SK-N-SH (cell line): ENCODE data around the gene SRSF2. TPM values are rescaled to one million over a fixed set of nuclear protein-coding genes. Genes with fewer than 3 reads are reported as not detected.
A peak's percentile ranks its signal among the peaks of the same experiment; 100 is the strongest.

ENCODE experiments used
- CTCF ChIA-PET: fragments of 300-600, 350-600 bp; formaldehyde crosslinking; extraction: SDS; loops from one replicate; lab custom pipeline; 2021; lab: Yijun Ruan, JAX
- POLR2A ChIA-PET: fragments of 350-600 bp; sonication (Branson Sonifier 250); formaldehyde crosslinking; extraction: SDS; loops from one replicate; lab custom pipeline; 2020; ENCODE audit warnings: antibody characterized with exemption, inconsistent platforms; lab: Yijun Ruan, JAX
- DNase-seq: peaks from one replicate; pipeline ENCODE4 v3.0.0; 2012
- H2AFZ ChIP-seq: fragments of 200-600 bp; sonication (generic); 2 replicates; pipeline ENCODE4 v1.8.1; 2016; ENCODE audit warnings: antibody characterized with exemption, mild to moderate bottlenecking, low read depth
- H3F3A ChIP-seq: fragments of 200-600 bp; sonication (generic); replicated peaks from 2 replicates; pipeline ENCODE3; 2016; ENCODE audit warnings: antibody characterized with exemption, mild to moderate bottlenecking; ENCODE audit not compliant: insufficient read depth
- H3K27ac ChIP-seq, 2 experiments: fragments of 200-500 bp in 1 of 2; fragments of 200-600 bp in 1 of 2; sonication (Bioruptor generic) in 1 of 2; sonication (generic), shearing (Covaris generic) in 1 of 2; 2 replicates each; pipeline versions ENCODE4 v1.5.1 to v1.6.1; 2014 to 2016; ENCODE audit warnings: low read depth in 2 of 2, inconsistent platforms in 1 of 2, low read length in 1 of 2, mild to moderate bottlenecking in 1 of 2, mixed read lengths in 1 of 2
- H3K27me3 ChIP-seq: fragments of 200-600 bp; sonication (generic), shearing (Covaris generic); 2 replicates; pipeline ENCODE4 v1.6.1; 2016; ENCODE audit warnings: mixed run types; ENCODE audit not compliant: insufficient read depth
- H3K36me3 ChIP-seq, 2 experiments: fragments of 200-500 bp in 1 of 2; fragments of 200-600 bp in 1 of 2; sonication (Bioruptor generic) in 1 of 2; sonication (generic) in 1 of 2; replicated peaks in 1 of 2; 2 replicates each; pipeline versions ENCODE3 to v1.5.1; 2014 to 2016; ENCODE audit warnings: low read length in 1 of 2, mild to moderate bottlenecking in 1 of 2; ENCODE audit not compliant: insufficient read depth in 2 of 2, control insufficient read depth in 1 of 2
- H3K4me1 ChIP-seq, 2 experiments: fragments of 200-500 bp in 1 of 2; fragments of 200-600 bp in 1 of 2; sonication (Bioruptor generic) in 1 of 2; sonication (generic), shearing (Covaris generic) in 1 of 2; 2 replicates each; pipeline versions ENCODE4 v1.5.1 to v1.6.1; 2014 to 2016; ENCODE audit warnings: low read depth in 1 of 2, low read length in 1 of 2, mixed run types in 1 of 2; ENCODE audit not compliant: insufficient read depth in 2 of 2, control insufficient read depth in 1 of 2
- H3K4me2 ChIP-seq: fragments of 200-600 bp; sonication (generic), shearing (Covaris generic); 2 replicates; pipeline ENCODE4 v1.6.1; 2017; ENCODE audit warnings: mixed run types
- H3K4me3 ChIP-seq, 2 experiments: fragments of 200-500 bp in 1 of 2; fragments of 200-600 bp in 1 of 2; sonication (Bioruptor generic) in 1 of 2; sonication (generic), shearing (Covaris generic) in 1 of 2; 2 replicates each; pipeline versions ENCODE4 v1.5.1 to v1.8.1; 2014 to 2016; ENCODE audit warnings: low read depth in 2 of 2, inconsistent platforms in 1 of 2, low read length in 1 of 2, mild to moderate bottlenecking in 1 of 2, mixed read lengths in 1 of 2, moderate library complexity in 1 of 2
- H3K79me2 ChIP-seq: fragments of 200-600 bp; sonication (generic); 2 replicates; pipeline ENCODE4 v1.8.1; 2017; ENCODE audit warnings: mild to moderate bottlenecking; ENCODE audit not compliant: insufficient read depth
- H3K9ac ChIP-seq: fragments of 200-600 bp; sonication (generic); 2 replicates; pipeline ENCODE4 v1.6.1; 2017; ENCODE audit warnings: mixed run types
- H3K9me2 ChIP-seq: fragments of 200-600 bp; sonication (generic); 2 replicates; pipeline ENCODE4 v1.6.1; 2017; ENCODE audit warnings: mixed run types
- H3K9me3 ChIP-seq: fragments of 200-600 bp; sonication (generic); 2 replicates; pipeline ENCODE4 v1.6.1; 2017; ENCODE audit warnings: mixed run types, mild to moderate bottlenecking, moderate library complexity
- H4K20me1 ChIP-seq: fragments of 200-600 bp; sonication (generic); 2 replicates; pipeline ENCODE4 v1.6.1; 2017; ENCODE audit warnings: mild to moderate bottlenecking, mixed run types; ENCODE audit not compliant: insufficient read depth
- CHD2 ChIP-seq: fragments of 150-350 bp; IDR thresholded peaks from 2 replicates; pipeline ENCODE4 v1.6.1; 2018; ENCODE audit warnings: low read length; ENCODE audit not compliant: partially characterized antibody
- ELF1 ChIP-seq: IDR thresholded peaks from 2 replicates; pipeline ENCODE4 v1.4.0; 2012
- EZH2phosphoT487 ChIP-seq: fragments of 200-600 bp; sonication (generic); IDR thresholded peaks from 2 replicates; pipeline ENCODE4 v1.6.1; 2017; ENCODE audit warnings: low read depth, mixed run types, mild to moderate bottlenecking, antibody characterized with exemption, moderate library complexity, borderline replicate concordance
- GABPA ChIP-seq: IDR thresholded peaks from 2 replicates; pipeline ENCODE4 v1.4.0; 2012; ENCODE audit warnings: low read depth, mild to moderate bottlenecking
- RAD21 ChIP-seq: IDR thresholded peaks from 2 replicates; pipeline ENCODE4 v1.6.1; 2012; ENCODE audit warnings: mild to moderate bottlenecking, low read length
- RFX5 ChIP-seq: IDR thresholded peaks from 2 replicates; pipeline ENCODE4 v1.6.1; 2012; ENCODE audit warnings: mild to moderate bottlenecking, improper control_type of control experiment, low read length
- RXRA ChIP-seq: IDR thresholded peaks from 2 replicates; pipeline ENCODE4 v1.4.0; 2012; ENCODE audit warnings: low read depth, mild to moderate bottlenecking, borderline replicate concordance
- SIN3A ChIP-seq: IDR thresholded peaks from 2 replicates; pipeline ENCODE4 v1.6.1; 2012; ENCODE audit warnings: low read depth, mild to moderate bottlenecking, low read length, moderate library complexity, borderline replicate concordance
- SMC3 ChIP-seq: IDR thresholded peaks from 2 replicates; pipeline ENCODE4 v1.6.1; 2012; ENCODE audit warnings: low read depth, low read length, improper control_type of control experiment
- WGBS: methylation state at CpG from one replicate; pipeline ENCODE4 v1.1.6; 2017; ENCODE audit warnings: low lambda C conversion rate; 5-methylcytosine and 5-hydroxymethylcytosine counted together
- polyA plus RNA-seq, 3 experiments: library from polyadenylated mRNA; depleted of rRNA; stranded (reverse); fragments of >200 nt; gene quantifications; 2 replicates each; pipeline ENCODE4 v1.2.3, GENCODE V29; 2012
- TF ChIP-seq, protein P1 (sequence below): IDR thresholded peaks from 2 replicates; pipeline ENCODE4 v1.4.0; 2012; ENCODE audit warnings: low read depth
- TF ChIP-seq, protein P2 (sequence below): fragments of 200-600 bp; sonication (generic); IDR thresholded peaks from 2 replicates; pipeline ENCODE4 v1.6.1; 2017; ENCODE audit warnings: antibody characterized with exemption, mild to moderate bottlenecking, moderate library complexity
- TF ChIP-seq, protein P3 (sequence below): IDR thresholded peaks from 2 replicates; pipeline ENCODE4 v1.4.0; 2012; ENCODE audit warnings: low read depth, borderline replicate concordance
- TF ChIP-seq, protein P4 (sequence below): fragments of 150-350 bp; IDR thresholded peaks from 2 replicates; pipeline ENCODE4 v1.6.1; 2016; ENCODE audit warnings: mild to moderate bottlenecking, low read depth, low read length

The SRSF2 gene
- polyA plus RNA-seq, 1 of the 3 experiments (the other 2 are of a cell fraction) = 211 TPM

DNA sequence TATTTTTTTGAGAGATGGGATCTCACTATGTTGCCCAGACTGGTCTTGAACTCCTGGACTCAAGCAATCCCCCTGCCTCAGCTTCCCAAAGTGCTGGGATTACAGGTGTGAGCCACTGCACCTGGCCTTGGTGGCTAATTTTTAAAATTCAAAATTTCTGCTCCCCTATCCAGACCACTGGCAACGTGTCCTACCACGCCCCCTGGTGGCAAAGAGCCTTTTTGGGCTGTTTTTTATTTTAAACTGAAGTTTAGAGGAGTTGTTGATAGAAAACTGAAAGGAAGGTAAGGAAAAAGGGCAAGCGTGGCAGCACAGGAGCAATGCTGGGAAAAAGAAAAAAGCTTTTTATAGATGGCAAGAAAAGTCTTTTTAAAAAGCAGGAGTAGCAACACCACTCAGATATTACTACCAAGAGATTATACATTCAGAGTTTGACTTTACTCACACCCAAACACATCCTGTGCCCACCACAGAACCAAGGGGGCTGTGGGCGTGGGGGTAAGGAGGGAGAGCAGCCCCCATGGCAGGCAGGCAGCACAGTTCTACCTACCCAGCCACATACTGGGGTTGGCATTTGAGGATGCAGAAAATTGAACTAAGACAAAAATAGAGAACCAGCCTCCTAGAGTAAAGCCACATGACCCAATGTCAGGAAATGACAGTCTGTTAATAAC is 22.2 kb downstream of the SRSF2 start:
- H3K27me3 ChIP-seq = no peaks in the 10 kb centered on the region
- no peak overlapping the region for H3K4me3 ChIP-seq
- CTCF ChIA-PET = interaction anchor here (0.5 to 14.3 kb wide), 37 partner anchors 11 to 1799 kb away, joined by 3 to 255 read pairs (median 4); partner anchors contain the start of genes JMJD6, METTL23, MFSD11 and MGAT5B
- no peak overlapping the region for H3K4me2 ChIP-seq
- H3K9me2 ChIP-seq = no peaks in the 10 kb centered on the region
- peak overlapping the region in 1 of 2 experiments; percentile 97; a peak in 3 of 4 replicates for H3K27ac ChIP-seq
- H3K79me2 ChIP-seq = peaks cover 53% of the 10 kb centered on the region
- H2AFZ ChIP-seq = no peak overlapping the region
- no peak overlapping the region for H3K9ac ChIP-seq
- H3K9me3 ChIP-seq = no peaks in the 10 kb centered on the region
- POLR2A ChIA-PET = interaction anchor here (1.5 kb wide), 1 partner anchor 11 kb away, joined by 6 read pairs; the partner anchor contains the start of genes JMJD6 and METTL23
- peak; percentile 76 for DNase-seq
- peaks cover 52% of the 10 kb centered on the region for H3F3A ChIP-seq
- peaks cover 17% of the 10 kb centered on the region for H4K20me1 ChIP-seq
- H3K4me1 ChIP-seq = peaks cover 10 to 32% of the 10 kb centered on the region in 2 experiments
- 18% methylated on average over 4 of the region's 4 CpGs for WGBS
- H3K36me3 ChIP-seq = peaks cover 39 to 57% of the 10 kb centered on the region in 2 experiments
- TF ChIP-seq GABPA (no peak), CHD2 (peak; percentile 15), RXRA (no peak), SMC3 (peak; percentile 71), RAD21 (peak; percentile 81)
- TF ChIP-seq, protein P1, sequence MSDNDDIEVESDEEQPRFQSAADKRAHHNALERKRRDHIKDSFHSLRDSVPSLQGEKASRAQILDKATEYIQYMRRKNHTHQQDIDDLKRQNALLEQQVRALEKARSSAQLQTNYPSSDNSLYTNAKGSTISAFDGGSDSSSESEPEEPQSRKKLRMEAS = peak; percentile 54; the same call in 1 of the 2 replicates
- TF ChIP-seq, protein P2, sequence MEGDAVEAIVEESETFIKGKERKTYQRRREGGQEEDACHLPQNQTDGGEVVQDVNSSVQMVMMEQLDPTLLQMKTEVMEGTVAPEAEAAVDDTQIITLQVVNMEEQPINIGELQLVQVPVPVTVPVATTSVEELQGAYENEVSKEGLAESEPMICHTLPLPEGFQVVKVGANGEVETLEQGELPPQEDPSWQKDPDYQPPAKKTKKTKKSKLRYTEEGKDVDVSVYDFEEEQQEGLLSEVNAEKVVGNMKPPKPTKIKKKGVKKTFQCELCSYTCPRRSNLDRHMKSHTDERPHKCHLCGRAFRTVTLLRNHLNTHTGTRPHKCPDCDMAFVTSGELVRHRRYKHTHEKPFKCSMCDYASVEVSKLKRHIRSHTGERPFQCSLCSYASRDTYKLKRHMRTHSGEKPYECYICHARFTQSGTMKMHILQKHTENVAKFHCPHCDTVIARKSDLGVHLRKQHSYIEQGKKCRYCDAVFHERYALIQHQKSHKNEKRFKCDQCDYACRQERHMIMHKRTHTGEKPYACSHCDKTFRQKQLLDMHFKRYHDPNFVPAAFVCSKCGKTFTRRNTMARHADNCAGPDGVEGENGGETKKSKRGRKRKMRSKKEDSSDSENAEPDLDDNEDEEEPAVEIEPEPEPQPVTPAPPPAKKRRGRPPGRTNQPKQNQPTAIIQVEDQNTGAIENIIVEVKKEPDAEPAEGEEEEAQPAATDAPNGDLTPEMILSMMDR = peak; percentile 100
- TF ChIP-seq, protein P3, sequence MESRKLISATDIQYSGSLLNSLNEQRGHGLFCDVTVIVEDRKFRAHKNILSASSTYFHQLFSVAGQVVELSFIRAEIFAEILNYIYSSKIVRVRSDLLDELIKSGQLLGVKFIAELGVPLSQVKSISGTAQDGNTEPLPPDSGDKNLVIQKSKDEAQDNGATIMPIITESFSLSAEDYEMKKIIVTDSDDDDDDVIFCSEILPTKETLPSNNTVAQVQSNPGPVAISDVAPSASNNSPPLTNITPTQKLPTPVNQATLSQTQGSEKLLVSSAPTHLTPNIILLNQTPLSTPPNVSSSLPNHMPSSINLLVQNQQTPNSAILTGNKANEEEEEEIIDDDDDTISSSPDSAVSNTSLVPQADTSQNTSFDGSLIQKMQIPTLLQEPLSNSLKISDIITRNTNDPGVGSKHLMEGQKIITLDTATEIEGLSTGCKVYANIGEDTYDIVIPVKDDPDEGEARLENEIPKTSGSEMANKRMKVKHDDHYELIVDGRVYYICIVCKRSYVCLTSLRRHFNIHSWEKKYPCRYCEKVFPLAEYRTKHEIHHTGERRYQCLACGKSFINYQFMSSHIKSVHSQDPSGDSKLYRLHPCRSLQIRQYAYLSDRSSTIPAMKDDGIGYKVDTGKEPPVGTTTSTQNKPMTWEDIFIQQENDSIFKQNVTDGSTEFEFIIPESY = no peak
- TF ChIP-seq, all 33 proteins: peak for 5

DNA sequence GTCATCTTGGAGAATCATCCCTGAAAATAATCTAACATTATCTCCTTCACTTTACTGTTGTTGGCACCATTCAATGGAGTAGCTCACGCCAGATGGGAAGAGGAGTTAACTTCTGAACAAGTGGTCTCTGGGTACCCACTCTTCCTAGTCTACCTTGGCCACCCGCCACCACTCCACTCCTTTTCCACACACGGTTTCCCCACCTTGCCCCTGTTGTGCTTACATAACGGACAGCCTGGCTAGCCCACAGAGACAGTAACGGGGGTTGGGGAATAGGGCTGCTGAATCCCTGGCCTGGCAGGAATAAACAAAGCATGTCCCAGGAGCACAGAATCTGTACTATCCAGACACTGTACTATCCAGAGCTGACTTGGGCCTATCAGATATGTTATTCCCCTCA is 22.8 kb downstream of the SRSF2 start:
- Histone ChIP-seq H3K27me3 (no peaks in the 10 kb centered on the region), H3K4me1 (peaks cover 16 to 32% of the 10 kb centered on the region in 2 experiments), H3F3A (peaks cover 56% of the 10 kb centered on the region), H3K9me3 (no peaks in the 10 kb centered on the region), H3K4me3 (no peak overlapping the region), H3K79me2 (peaks cover 58% of the 10 kb centered on the region), H2AFZ (no peak overlapping the region), H3K4me2 (no peak overlapping the region), H3K27ac (no peak overlapping the region; a peak in 1 of 4 replicates), H3K9me2 (no peaks in the 10 kb centered on the region), H3K36me3 (peaks cover 32 to 51% of the 10 kb centered on the region in 2 experiments), H4K20me1 (peaks cover 17% of the 10 kb centered on the region), H3K9ac (no peak overlapping the region)
- CTCF ChIA-PET = interaction anchor here (0.6 to 14.3 kb wide), 34 partner anchors 11 to 502 kb away, joined by 3 to 255 read pairs (median 4); partner anchors contain the start of genes AANAT, JMJD6, METTL23 and MFSD11
- 84% methylated on average over 5 of the region's 5 CpGs for WGBS
- no peak for DNase-seq
- TF ChIP-seq, protein P4, sequence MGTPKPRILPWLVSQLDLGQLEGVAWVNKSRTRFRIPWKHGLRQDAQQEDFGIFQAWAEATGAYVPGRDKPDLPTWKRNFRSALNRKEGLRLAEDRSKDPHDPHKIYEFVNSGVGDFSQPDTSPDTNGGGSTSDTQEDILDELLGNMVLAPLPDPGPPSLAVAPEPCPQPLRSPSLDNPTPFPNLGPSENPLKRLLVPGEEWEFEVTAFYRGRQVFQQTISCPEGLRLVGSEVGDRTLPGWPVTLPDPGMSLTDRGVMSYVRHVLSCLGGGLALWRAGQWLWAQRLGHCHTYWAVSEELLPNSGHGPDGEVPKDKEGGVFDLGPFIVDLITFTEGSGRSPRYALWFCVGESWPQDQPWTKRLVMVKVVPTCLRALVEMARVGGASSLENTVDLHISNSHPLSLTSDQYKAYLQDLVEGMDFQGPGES = no peak
- TF ChIP-seq EZH2phosphoT487 (no peak), SIN3A (no peak), RXRA (no peak), SMC3 (no peak), RFX5 (no peak), ELF1 (no peak)
- TF ChIP-seq, protein P2 = no peak
- POLR2A ChIA-PET = interaction anchor here (0.6 to 1.8 kb wide), 3 partner anchors 12 to 565 kb away, joined by 4 to 6 read pairs (median 5); partner anchors contain the start of genes JMJD6 and METTL23
